Measurements from ENCODE around the gene POU2F1. TPM values are rescaled to one million over a fixed set of nuclear protein-coding genes. Genes with fewer than 3 reads are reported as not detected.
A peak's percentile ranks its signal among the peaks of the same experiment; 100 is the strongest.

Gene POU2F1
- total RNA-seq, 4 donors from 2014 or later: 11.5 to 23.1 (median 17.0) TPM

DNA sequence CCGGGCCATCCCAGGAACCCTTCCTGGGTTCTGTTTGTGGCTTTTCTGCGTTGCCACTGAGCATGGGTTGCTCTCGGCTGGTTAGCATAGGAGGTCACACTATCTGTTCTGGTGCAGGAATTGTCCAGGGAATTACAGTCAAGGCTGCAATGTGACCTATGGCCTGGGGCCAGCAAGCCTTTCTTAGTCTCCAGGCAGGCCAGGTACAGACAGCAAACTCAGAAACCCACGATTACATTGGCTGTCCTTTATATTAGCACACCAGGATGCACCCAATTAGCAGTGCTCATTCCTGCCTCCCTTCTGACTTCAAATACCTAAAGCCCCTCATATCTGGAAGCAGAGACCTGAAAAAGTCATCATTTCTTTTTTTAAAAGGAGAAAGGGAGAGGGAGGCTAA lies 242.4 kb downstream of the POU2F1 start:
- Histone ChIP-seq H3K36me3 (no peaks in the 10 kb centered on the region), H3K27ac (no peak overlapping the region), H3K9me3 (no peaks in the 10 kb centered on the region), H3K4me3 (no peak overlapping the region), H3K4me1 (no peaks in the 10 kb centered on the region), H3K27me3 (no peaks in the 10 kb centered on the region)
- peak in 1 of 3 donors; percentile 26 for DNase-seq
- TF ChIP-seq POLR2A (IDR thresholded peaks at IDR 0.05): no peak
- TF ChIP-seq, protein P1, sequence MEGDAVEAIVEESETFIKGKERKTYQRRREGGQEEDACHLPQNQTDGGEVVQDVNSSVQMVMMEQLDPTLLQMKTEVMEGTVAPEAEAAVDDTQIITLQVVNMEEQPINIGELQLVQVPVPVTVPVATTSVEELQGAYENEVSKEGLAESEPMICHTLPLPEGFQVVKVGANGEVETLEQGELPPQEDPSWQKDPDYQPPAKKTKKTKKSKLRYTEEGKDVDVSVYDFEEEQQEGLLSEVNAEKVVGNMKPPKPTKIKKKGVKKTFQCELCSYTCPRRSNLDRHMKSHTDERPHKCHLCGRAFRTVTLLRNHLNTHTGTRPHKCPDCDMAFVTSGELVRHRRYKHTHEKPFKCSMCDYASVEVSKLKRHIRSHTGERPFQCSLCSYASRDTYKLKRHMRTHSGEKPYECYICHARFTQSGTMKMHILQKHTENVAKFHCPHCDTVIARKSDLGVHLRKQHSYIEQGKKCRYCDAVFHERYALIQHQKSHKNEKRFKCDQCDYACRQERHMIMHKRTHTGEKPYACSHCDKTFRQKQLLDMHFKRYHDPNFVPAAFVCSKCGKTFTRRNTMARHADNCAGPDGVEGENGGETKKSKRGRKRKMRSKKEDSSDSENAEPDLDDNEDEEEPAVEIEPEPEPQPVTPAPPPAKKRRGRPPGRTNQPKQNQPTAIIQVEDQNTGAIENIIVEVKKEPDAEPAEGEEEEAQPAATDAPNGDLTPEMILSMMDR (IDR thresholded peaks at IDR 0.05): no peak

GRCh38 chr1:167463875-167464575 lies 243.3 kb downstream of the POU2F1 start:
- H3K4me3 ChIP-seq: no peak overlapping the region
- H3K27me3 ChIP-seq: no peaks in the 10 kb centered on the region
- H3K4me1 ChIP-seq: no peaks in the 10 kb centered on the region
- DNase-seq: no peak
- no peaks in the 10 kb centered on the region for H3K36me3 ChIP-seq
- TF ChIP-seq, protein P1 (IDR thresholded peaks at IDR 0.05): no peak
- TF ChIP-seq POLR2A (IDR thresholded peaks at IDR 0.05): no peak
- H3K9me3 ChIP-seq: no peaks in the 10 kb centered on the region
- no peak overlapping the region for H3K27ac ChIP-seq

DNA sequence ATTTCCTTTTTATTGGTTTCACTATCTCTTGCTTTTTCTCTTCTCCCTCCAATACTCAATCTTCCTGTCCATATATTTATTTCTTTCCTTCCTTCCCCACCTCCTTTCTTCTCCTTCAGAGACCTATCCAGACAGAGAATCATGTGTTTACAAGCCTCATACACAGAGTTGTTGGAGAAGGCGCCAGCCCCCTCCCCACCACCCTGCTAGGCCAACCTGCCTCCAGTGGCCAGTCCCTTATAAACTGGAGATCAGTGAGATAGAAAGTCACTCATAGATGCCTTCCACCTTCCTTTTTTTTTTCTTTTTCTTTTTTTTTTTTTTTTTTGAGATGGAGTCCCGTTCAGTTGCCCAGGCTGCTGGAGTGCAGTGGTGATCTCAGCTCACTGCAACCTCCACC lies 244.3 kb downstream of the POU2F1 start:
- Histone ChIP-seq H3K36me3 (no peaks in the 10 kb centered on the region), H3K27me3 (no peaks in the 10 kb centered on the region), H3K9me3 (no peaks in the 10 kb centered on the region), H3K4me1 (no peaks in the 10 kb centered on the region), H3K4me3 (no peak overlapping the region), H3K27ac (no peak overlapping the region)
- TF ChIP-seq POLR2A (IDR thresholded peaks at IDR 0.05): no peak
- TF ChIP-seq, protein P1 (IDR thresholded peaks at IDR 0.05): no peak
- peak in 1 of 3 donors; percentile 35 for DNase-seq

DNA sequence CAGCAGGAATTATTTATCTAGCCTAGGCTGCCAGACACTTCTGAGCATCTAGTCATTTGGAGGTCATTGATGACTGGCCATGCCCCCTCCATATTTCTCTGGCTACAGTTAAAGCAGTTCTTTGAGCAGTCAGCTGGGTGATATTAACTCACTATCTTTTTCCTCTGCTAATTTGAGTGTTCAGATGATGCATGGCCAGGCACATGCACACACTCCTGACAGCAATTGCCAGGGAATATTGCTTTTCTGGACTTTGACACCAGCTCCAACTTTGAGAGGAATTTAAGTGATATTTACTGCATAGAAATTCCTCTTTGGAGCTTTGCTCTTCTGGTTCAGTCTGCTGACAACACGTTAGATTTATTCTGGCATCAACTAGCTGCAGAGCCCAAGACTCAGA lies 245.1 kb downstream of the POU2F1 start:
- DNase-seq: peak in 1 of 3 donors; percentile 4
- H3K27me3 ChIP-seq: no peaks in the 10 kb centered on the region
- H3K27ac ChIP-seq: no peak overlapping the region
- H3K4me1 ChIP-seq: no peaks in the 10 kb centered on the region
- H3K4me3 ChIP-seq: no peak overlapping the region
- no peaks in the 10 kb centered on the region for H3K9me3 ChIP-seq
- TF ChIP-seq, protein P1 (IDR thresholded peaks at IDR 0.05): no peak
- TF ChIP-seq POLR2A (IDR thresholded peaks at IDR 0.05): no peak
- H3K36me3 ChIP-seq: no peaks in the 10 kb centered on the region

- no peaks in the 10 kb centered on the region for H3K27me3 ChIP-seq
- H3K27ac ChIP-seq: no peak overlapping the region
- H3K36me3 ChIP-seq: no peaks in the 10 kb centered on the region
- no peaks in the 10 kb centered on the region for H3K4me1 ChIP-seq
- peak in 1 of 3 donors; percentile 41 for DNase-seq
- no peaks in the 10 kb centered on the region for H3K9me3 ChIP-seq
- TF ChIP-seq POLR2A (IDR thresholded peaks at IDR 0.05): no peak
- TF ChIP-seq, protein P1 (IDR thresholded peaks at IDR 0.05): no peak
- no peak overlapping the region for H3K4me3 ChIP-seq
Observed at GRCh38 chr1:167467126-167467710, 246.5 kb downstream of the POU2F1 start.

Measured in Peyer's patch (tissue), 4 donors.